Measurements from ENCODE around the gene PNRC2.

Gene PNRC2

GRCh38 chr1:23959461-23960290 is at the start of gene PNRC2:
Gene PNRC2, plus strand, starts transcription at chr1:23959828. Its CDS starts 1,630 bp downstream, at chr1:23961458.
- DNase-seq (ENCODE audit: low read depth in 2 of 2): peak; percentile 93 to 95

GRCh38 chr1:23910144-23910543 is 49.5 kb upstream of the PNRC2 start:
- DNase-seq (ENCODE audit: low read depth in 2 of 2): no peak

GRCh38 chr1:23910553-23911246 is 48.9 kb upstream of the PNRC2 start:
- no peak for DNase-seq (ENCODE audit: low read depth in 2 of 2)

GRCh38 chr1:23911921-23912320 is 47.7 kb upstream of the PNRC2 start:
- no peak for DNase-seq (ENCODE audit: low read depth in 2 of 2)

GRCh38 chr1:23913212-23913880 is 46.3 kb upstream of the PNRC2 start, which contains the start of gene CNR2:
Gene CNR2, minus strand, starts transcription at chr1:23913362. Its CDS starts 37,745 bp downstream, at chr1:23875617.
- no peak for DNase-seq (ENCODE audit: low read depth in 2 of 2)

- no peak for DNase-seq (ENCODE audit: low read depth in 2 of 2)
Observed at GRCh38 chr1:23914921-23915320, 44.7 kb upstream of the PNRC2 start.

GRCh38 chr1:23915466-23915865 is 44.2 kb upstream of the PNRC2 start:
- no peak for DNase-seq (ENCODE audit: low read depth in 2 of 2)

GRCh38 chr1:23916209-23917131 is 43.2 kb upstream of the PNRC2 start:
- DNase-seq (ENCODE audit: low read depth in 2 of 2): peak; percentile 8 to 36

- no peak for DNase-seq (ENCODE audit: low read depth in 2 of 2)
Observed at GRCh38 chr1:23922321-23922943, 37.2 kb upstream of the PNRC2 start.

- no peak for DNase-seq (ENCODE audit: low read depth in 2 of 2)
Observed at GRCh38 chr1:23923592-23924499, 35.8 kb upstream of the PNRC2 start.

- DNase-seq (ENCODE audit: low read depth in 2 of 2): no peak
Observed at GRCh38 chr1:23924601-23925000, 35.0 kb upstream of the PNRC2 start.

GRCh38 chr1:23925279-23925678 is 34.3 kb upstream of the PNRC2 start:
- DNase-seq (ENCODE audit: low read depth in 2 of 2): no peak

GRCh38 chr1:23927097-23927496 is 32.5 kb upstream of the PNRC2 start:
- no peak for DNase-seq (ENCODE audit: low read depth in 2 of 2)

GRCh38 chr1:23928789-23929188 is 30.8 kb upstream of the PNRC2 start:
- no peak for DNase-seq (ENCODE audit: low read depth in 2 of 2)

- no peak for DNase-seq (ENCODE audit: low read depth in 2 of 2)
Observed at GRCh38 chr1:23930270-23930669, 29.4 kb upstream of the PNRC2 start.

GRCh38 chr1:23930861-23931490 is 28.7 kb upstream of the PNRC2 start:
- DNase-seq (ENCODE audit: low read depth in 2 of 2): no peak

- DNase-seq (ENCODE audit: low read depth in 2 of 2): no peak
Observed at GRCh38 chr1:23931491-23931880, 28.1 kb upstream of the PNRC2 start.

- no peak for DNase-seq (ENCODE audit: low read depth in 2 of 2)
Observed at GRCh38 chr1:23936481-23937176, 23.0 kb upstream of the PNRC2 start.

GRCh38 chr1:23947366-23947765 is 12.3 kb upstream of the PNRC2 start:
- no peak for DNase-seq (ENCODE audit: low read depth in 2 of 2)

Measured in activated CD4-positive, alpha-beta T cell treated with anti-CD3 and anti-CD28 coated beads for 24 hours (primary cell).